IPS-20b (cell line): Measurements from ENCODE around the gene NCKAP5.

Experiments
- H3K27ac ChIP-seq: one replicate; pipeline ENCODE4 v1.5.1; 2013; ENCODE audit warnings: low read length
- H3K27me3 ChIP-seq: 2 replicates; pipeline ENCODE4 v1.6.1; 2013; ENCODE audit warnings: mild to moderate bottlenecking, low read length, inconsistent platforms; ENCODE audit not compliant: insufficient read depth
- H3K36me3 ChIP-seq: 2 replicates; pipeline ENCODE4 v1.6.1; 2013; ENCODE audit warnings: low read depth, mild to moderate bottlenecking, inconsistent platforms, low read length, moderate library complexity; ENCODE audit not compliant: insufficient read depth
- H3K4me1 ChIP-seq: 2 replicates; pipeline ENCODE4 v1.6.1; 2013; ENCODE audit warnings: mild to moderate bottlenecking, control low read depth, inconsistent platforms, low read length, moderate library complexity; ENCODE audit not compliant: insufficient read depth
- H3K4me3 ChIP-seq: 2 replicates; pipeline ENCODE4 v1.5.1; 2013; ENCODE audit warnings: mild to moderate bottlenecking, low read length, inconsistent platforms
- H3K9ac ChIP-seq: 2 replicates; pipeline ENCODE4 v1.6.1; 2013; ENCODE audit warnings: low read depth, mild to moderate bottlenecking, inconsistent platforms, low read length, moderate library complexity
- H3K9me3 ChIP-seq: 2 replicates; pipeline ENCODE4 v1.6.1; 2013; ENCODE audit warnings: mild to moderate bottlenecking, low read depth, low read length, inconsistent platforms; ENCODE audit not compliant: insufficient read depth

NCKAP5 gene

GRCh38 chr2:132789066-132789465 lies 779.2 kb downstream of the NCKAP5 start:
- no peaks in the 10 kb centered on the region for H3K9me3 ChIP-seq
- H3K27me3 ChIP-seq = no peaks in the 10 kb centered on the region
- no peaks in the 10 kb centered on the region for H3K4me1 ChIP-seq
- no peaks in the 10 kb centered on the region for H3K36me3 ChIP-seq
- no peak overlapping the region for H3K9ac ChIP-seq
- H3K4me3 ChIP-seq = no peak overlapping the region
- no peak overlapping the region for H3K27ac ChIP-seq

GRCh38 chr2:132788310-132788838 lies 779.9 kb downstream of the NCKAP5 start:
- Histone ChIP-seq H3K4me3 (no peak overlapping the region), H3K27ac (no peak overlapping the region), H3K4me1 (no peaks in the 10 kb centered on the region), H3K9me3 (no peaks in the 10 kb centered on the region), H3K27me3 (no peaks in the 10 kb centered on the region), H3K36me3 (no peaks in the 10 kb centered on the region), H3K9ac (no peak overlapping the region)

- Histone ChIP-seq H3K9me3 (no peaks in the 10 kb centered on the region), H3K4me3 (no peak overlapping the region), H3K27me3 (no peaks in the 10 kb centered on the region), H3K4me1 (no peaks in the 10 kb centered on the region), H3K9ac (no peak overlapping the region), H3K27ac (no peak overlapping the region), H3K36me3 (no peaks in the 10 kb centered on the region)
Measured at GRCh38 chr2:132783883-132784282, 784.4 kb downstream of the NCKAP5 start.

- Histone ChIP-seq H3K9ac (no peak overlapping the region), H3K27ac (no peak overlapping the region), H3K4me1 (no peaks in the 10 kb centered on the region), H3K9me3 (no peaks in the 10 kb centered on the region), H3K4me3 (no peak overlapping the region), H3K36me3 (no peaks in the 10 kb centered on the region), H3K27me3 (no peaks in the 10 kb centered on the region)
Measured at GRCh38 chr2:132782176-132782783, 786.0 kb downstream of the NCKAP5 start.

GRCh38 chr2:132780651-132781050 lies 787.6 kb downstream of the NCKAP5 start:
- Histone ChIP-seq H3K9me3 (no peaks in the 10 kb centered on the region), H3K4me1 (no peaks in the 10 kb centered on the region), H3K27ac (no peak overlapping the region), H3K9ac (no peak overlapping the region), H3K4me3 (no peak overlapping the region), H3K27me3 (no peaks in the 10 kb centered on the region), H3K36me3 (no peaks in the 10 kb centered on the region)

- Histone ChIP-seq H3K9me3 (no peaks in the 10 kb centered on the region), H3K27me3 (no peaks in the 10 kb centered on the region), H3K4me3 (no peak overlapping the region), H3K4me1 (no peaks in the 10 kb centered on the region), H3K27ac (no peak overlapping the region), H3K36me3 (no peaks in the 10 kb centered on the region), H3K9ac (no peak overlapping the region)
Measured at GRCh38 chr2:132779206-132779721, 789.0 kb downstream of the NCKAP5 start.

- H3K4me1 ChIP-seq = no peaks in the 10 kb centered on the region
- no peaks in the 10 kb centered on the region for H3K27me3 ChIP-seq
- no peak overlapping the region for H3K4me3 ChIP-seq
- H3K9me3 ChIP-seq = no peaks in the 10 kb centered on the region
- no peaks in the 10 kb centered on the region for H3K36me3 ChIP-seq
- H3K9ac ChIP-seq = no peak overlapping the region
- no peak overlapping the region for H3K27ac ChIP-seq
Measured at GRCh38 chr2:132776287-132776686, 792.0 kb downstream of the NCKAP5 start.

GRCh38 chr2:132774189-132774588 lies 794.1 kb downstream of the NCKAP5 start:
- Histone ChIP-seq H3K4me1 (no peaks in the 10 kb centered on the region), H3K36me3 (no peaks in the 10 kb centered on the region), H3K9me3 (no peaks in the 10 kb centered on the region), H3K9ac (no peak overlapping the region), H3K4me3 (no peak overlapping the region), H3K27ac (no peak overlapping the region), H3K27me3 (no peaks in the 10 kb centered on the region)

GRCh38 chr2:132773331-132773730 lies 794.9 kb downstream of the NCKAP5 start:
- no peak overlapping the region for H3K9ac ChIP-seq
- no peaks in the 10 kb centered on the region for H3K27me3 ChIP-seq
- no peak overlapping the region for H3K4me3 ChIP-seq
- H3K27ac ChIP-seq = no peak overlapping the region
- no peaks in the 10 kb centered on the region for H3K9me3 ChIP-seq
- H3K4me1 ChIP-seq = no peaks in the 10 kb centered on the region
- no peaks in the 10 kb centered on the region for H3K36me3 ChIP-seq

GRCh38 chr2:132772340-132772739 lies 795.9 kb downstream of the NCKAP5 start:
- Histone ChIP-seq H3K36me3 (no peaks in the 10 kb centered on the region), H3K9ac (no peak overlapping the region), H3K4me1 (no peaks in the 10 kb centered on the region), H3K27ac (no peak overlapping the region), H3K27me3 (no peaks in the 10 kb centered on the region), H3K9me3 (no peaks in the 10 kb centered on the region), H3K4me3 (no peak overlapping the region)

- Histone ChIP-seq H3K27me3 (no peaks in the 10 kb centered on the region), H3K9me3 (no peaks in the 10 kb centered on the region), H3K9ac (no peak overlapping the region), H3K27ac (no peak overlapping the region), H3K36me3 (no peaks in the 10 kb centered on the region), H3K4me1 (no peaks in the 10 kb centered on the region), H3K4me3 (no peak overlapping the region)
Measured at GRCh38 chr2:132766573-132766972, 801.7 kb downstream of the NCKAP5 start.

- no peaks in the 10 kb centered on the region for H3K27me3 ChIP-seq
- H3K9me3 ChIP-seq = no peaks in the 10 kb centered on the region
- no peak overlapping the region for H3K27ac ChIP-seq
- no peak overlapping the region for H3K9ac ChIP-seq
- H3K4me1 ChIP-seq = 0 out of 2 replicates have a peak, but pooled peaks cover 4% of the 10 kb centered on the region
- no peaks in the 10 kb centered on the region for H3K36me3 ChIP-seq
- H3K4me3 ChIP-seq = no peak overlapping the region
Measured at GRCh38 chr2:132761437-132761836, 806.8 kb downstream of the NCKAP5 start.
